Neutrophil (primary cell): ENCODE results near the gene ZNF18.
"Not testable (repeated sequence)": the region's sequence is repeated elsewhere in the genome, so short reads cannot be mapped to it uniquely, and the experiment has no call there.

ENCODE experiments used
- H3K27ac ChIP-seq: fragments of 200-600 bp; sonication (generic); 2 replicates; pipeline ENCODE4 v1.5.1; 2016; ENCODE audit warnings: mild to moderate bottlenecking, moderate library complexity
- H3K27me3 ChIP-seq: fragments of 200-600 bp; sonication (generic); 2 replicates; pipeline ENCODE4 v1.6.0; 2016; ENCODE audit warnings: mild to moderate bottlenecking
- H3K36me3 ChIP-seq: fragments of 200-600 bp; sonication (generic); 2 replicates; pipeline ENCODE4 v1.5.1; 2017
- H3K4me1 ChIP-seq, 2 experiments: fragments of 200-600 bp in 1 of 2; sonication (generic) in 1 of 2; 1 replicate in 1 of 2; 2 replicates in 1 of 2; pipeline versions ENCODE4 v1.5.1 to v1.6.1; 2013 to 2016; ENCODE audit warnings: low read depth in 1 of 2, low read length in 1 of 2, mild to moderate bottlenecking in 1 of 2, moderate library complexity in 1 of 2; ENCODE audit not compliant: control insufficient read depth in 1 of 2, insufficient read depth in 1 of 2
- H3K4me3 ChIP-seq, 2 experiments: fragments of 200-600 bp in 1 of 2; sonication (generic) in 1 of 2; 1 replicate in 1 of 2; 2 replicates in 1 of 2; pipeline ENCODE4 v1.5.1; 2013 to 2016; ENCODE audit warnings: low read depth in 1 of 2, low read length in 1 of 2, mild to moderate bottlenecking in 1 of 2, moderate library complexity in 1 of 2
- H3K9me3 ChIP-seq: fragments of 200-600 bp; sonication (generic); 2 replicates; pipeline ENCODE4 v1.5.1; 2016
- CTCF ChIP-seq: fragments of 200-600 bp; sonication (generic); IDR thresholded peaks from 2 replicates; pipeline ENCODE4 v1.5.1; 2016; ENCODE audit warnings: antibody characterized with exemption

ZNF18 gene

GRCh38 chr17:11986179-11986941 is 10.9 kb downstream of the ZNF18 start:
- Histone ChIP-seq H3K27ac (no peak overlapping the region), H3K4me3 (no peak overlapping the region), H3K27me3 (no peaks in the 10 kb centered on the region), H3K4me1 (no peaks in the 10 kb centered on the region), H3K36me3 (peaks cover 58% of the 10 kb centered on the region), H3K9me3 (no peaks in the 10 kb centered on the region)
- no peak for TF ChIP-seq CTCF

GRCh38 chr17:11981862-11982261 is 15.4 kb downstream of the ZNF18 start:
- Histone ChIP-seq H3K27me3 (no peaks in the 10 kb centered on the region), H3K9me3 (no peaks in the 10 kb centered on the region), H3K36me3 (peaks cover 51% of the 10 kb centered on the region), H3K27ac (no peak overlapping the region), H3K4me1 (no peaks in the 10 kb centered on the region), H3K4me3 (no peak overlapping the region)
- TF ChIP-seq CTCF = no peak

- H3K36me3 ChIP-seq = peaks cover 49% of the 10 kb centered on the region
Observed at GRCh38 chr17:11980813-11981212, 16.5 kb downstream of the ZNF18 start.

GRCh38 chr17:11979795-11980194 is 17.5 kb downstream of the ZNF18 start:
- Histone ChIP-seq H3K4me1 (no peaks in the 10 kb centered on the region), H3K36me3 (peaks cover 41% of the 10 kb centered on the region), H3K27me3 (no peaks in the 10 kb centered on the region), H3K27ac (no peak overlapping the region), H3K9me3 (no peaks in the 10 kb centered on the region), H3K4me3 (no peak overlapping the region)
- TF ChIP-seq CTCF = no peak

More at GRCh38 chr17:11980813-11981212, 16.5 kb downstream of the ZNF18 start:
- Histone ChIP-seq H3K4me1 (no peaks in the 10 kb centered on the region), H3K9me3 (no peaks in the 10 kb centered on the region), H3K4me3 (no peak overlapping the region), H3K27ac (no peak overlapping the region), H3K27me3 (no peaks in the 10 kb centered on the region)
- TF ChIP-seq CTCF = no peak

- peaks cover 11% of the 10 kb centered on the region for H3K36me3 ChIP-seq
- H3K9me3 ChIP-seq, H3K4me1 ChIP-seq, H3K27me3 ChIP-seq, H3K4me3 ChIP-seq, H3K27ac ChIP-seq: not testable (repeated sequence)
Observed at GRCh38 chr17:11972741-11973140, 24.5 kb downstream of the ZNF18 start.

GRCh38 chr17:11969565-11969964 is 27.7 kb downstream of the ZNF18 start:
- no peak overlapping the region for H3K4me3 ChIP-seq
- TF ChIP-seq CTCF = no peak
- H3K27ac ChIP-seq = no peak overlapping the region
- no peaks in the 10 kb centered on the region for H3K36me3 ChIP-seq
- no peaks in the 10 kb centered on the region for H3K9me3 ChIP-seq
- H3K4me1 ChIP-seq = no peaks in the 10 kb centered on the region
- no peaks in the 10 kb centered on the region for H3K27me3 ChIP-seq
